Activated CD8-positive, alpha-beta T cell treated with anti-CD3 and anti-CD28 coated beads, Interleukin-2, amount 10 ng/mL, durations not matched to agents 7 days and 5 days (primary cell): ENCODE measurements around the gene XRN2. TPM values are rescaled to one million over a fixed set of nuclear protein-coding genes. Genes with fewer than 3 reads are reported as not detected.
"Not testable (repeated sequence)": the region's sequence is repeated elsewhere in the genome, so short reads cannot be mapped to it uniquely, and the experiment has no call there.

Experiments used
- ATAC-seq: fragments of 150-1000 bp; cut with Tn5 transposase; one replicate; pipeline ENCODE4 v1.10.0; 2021; ENCODE audit warnings: moderate library complexity
- CTCF ChIA-PET: fragments of 350-600 bp; sonication (Branson Sonifier 250); formaldehyde crosslinking; loops from one replicate; lab custom pipeline; 2021; ENCODE audit warnings: antibody characterized with exemption; lab: Charles Lee
- POLR2A ChIA-PET: fragments of 350-600 bp; sonication (Branson Sonifier 250); formaldehyde crosslinking; loops from one replicate; lab custom pipeline; 2021; ENCODE audit warnings: antibody characterized with exemption; lab: Charles Lee
- DNase-seq: peaks from one replicate; pipeline ENCODE4 v3.0.0-alpha.2; 2020
- H3K27ac Mint-ChIP-seq: one replicate; pipeline ENCODE4 v1.8.0; 2021; ENCODE audit warnings: mild to moderate bottlenecking, mixed read lengths
- H3K27me3 Mint-ChIP-seq: one replicate; pipeline ENCODE4 v1.8.0; 2021; ENCODE audit warnings: low read depth, mixed read lengths
- H3K36me3 Mint-ChIP-seq: one replicate; pipeline ENCODE4 v1.8.0; 2021; ENCODE audit warnings: low read depth, mixed read lengths
- H3K4me1 Mint-ChIP-seq: one replicate; pipeline ENCODE4 v1.8.0; 2021; ENCODE audit warnings: low read depth, mixed read lengths
- H3K4me3 Mint-ChIP-seq: one replicate; pipeline ENCODE4 v1.8.0; 2021; ENCODE audit warnings: mild to moderate bottlenecking, mixed read lengths
- H3K9me3 Mint-ChIP-seq: one replicate; pipeline ENCODE4 v1.8.0; 2022; ENCODE audit warnings: mixed read lengths; ENCODE audit not compliant: insufficient read depth
- total RNA-seq, 2 experiments: library from RNA; stranded (reverse); gene quantifications; one replicate each; pipeline ENCODE4 v1.2.3, GENCODE V29; 2021

The XRN2 gene
- total RNA-seq, 2 experiments from 2014 or later: 54.4 to 57.7 TPM

- ChIA-PET CTCF (interaction anchor here (1.3 kb wide), 1 partner anchor 121 kb away, joined by 6 read pairs; no protein-coding TSS in a partner anchor), POLR2A (no interaction called here)
- H3K36me3 Mint-ChIP-seq: peaks cover 34% of the 10 kb centered on the region
- H3K9me3 Mint-ChIP-seq: no peaks in the 10 kb centered on the region
- DNase-seq (no peak), ATAC-seq (no peak)
- peaks cover 10% of the 10 kb centered on the region for H3K4me1 Mint-ChIP-seq
- no peak overlapping the region for H3K4me3 Mint-ChIP-seq
- no peaks in the 10 kb centered on the region for H3K27me3 Mint-ChIP-seq
- H3K27ac Mint-ChIP-seq: no peak overlapping the region
These were observed 53.3 kb downstream of the XRN2 start for GRCh38 chr20:21356386-21356785.

- no peaks in the 10 kb centered on the region for H3K27me3 Mint-ChIP-seq
- peaks cover 12% of the 10 kb centered on the region for H3K4me1 Mint-ChIP-seq
- no peak overlapping the region for H3K27ac Mint-ChIP-seq
- ATAC-seq (no peak), DNase-seq (no peak)
- H3K4me3 Mint-ChIP-seq: no peak overlapping the region
- CTCF ChIA-PET: interaction anchor here (1.0 to 1.5 kb wide), 3 partner anchors 21 to 520 kb away, joined by 3 to 6 read pairs (median 4); no protein-coding TSS in a partner anchor
- no peaks in the 10 kb centered on the region for H3K9me3 Mint-ChIP-seq
- POLR2A ChIA-PET: no interaction called here
- peaks cover 41% of the 10 kb centered on the region for H3K36me3 Mint-ChIP-seq
These were observed 54.7 kb downstream of the XRN2 start for GRCh38 chr20:21357844-21358243.

- peaks cover 45% of the 10 kb centered on the region for H3K36me3 Mint-ChIP-seq
- POLR2A ChIA-PET: no interaction called here
- H3K4me3 Mint-ChIP-seq: no peak overlapping the region
- H3K9me3 Mint-ChIP-seq: no peaks in the 10 kb centered on the region
- CTCF ChIA-PET: no interaction called here
- DNase-seq: no peak
- H3K4me1 Mint-ChIP-seq: peaks cover 12% of the 10 kb centered on the region
- no peak overlapping the region for H3K27ac Mint-ChIP-seq
- no peak for ATAC-seq
- no peaks in the 10 kb centered on the region for H3K27me3 Mint-ChIP-seq
These were observed 55.6 kb downstream of the XRN2 start for GRCh38 chr20:21358737-21359136.

- no peak for ATAC-seq
- H3K27ac Mint-ChIP-seq: no peak overlapping the region
- H3K9me3 Mint-ChIP-seq: no peaks in the 10 kb centered on the region
- ChIA-PET CTCF (interaction anchor here (0.6 kb wide), 1 partner anchor 125 kb away, joined by 3 read pairs; no protein-coding TSS in a partner anchor), POLR2A (no interaction called here)
- DNase-seq: no peak
- peaks cover 12% of the 10 kb centered on the region for H3K4me1 Mint-ChIP-seq
- peaks cover 51% of the 10 kb centered on the region for H3K36me3 Mint-ChIP-seq
- H3K27me3 Mint-ChIP-seq: no peaks in the 10 kb centered on the region
- no peak overlapping the region for H3K4me3 Mint-ChIP-seq
These were observed 57.6 kb downstream of the XRN2 start for GRCh38 chr20:21360705-21361104.

- no peak overlapping the region for H3K27ac Mint-ChIP-seq
- H3K36me3 Mint-ChIP-seq: peaks cover 51% of the 10 kb centered on the region
- ATAC-seq: no peak
- POLR2A ChIA-PET: no interaction called here
- CTCF ChIA-PET: interaction anchor here (0.6 kb wide), 1 partner anchor 125 kb away, joined by 3 read pairs; no protein-coding TSS in a partner anchor
- H3K4me3 Mint-ChIP-seq: no peak overlapping the region
- H3K9me3 Mint-ChIP-seq: no peaks in the 10 kb centered on the region
- DNase-seq: no peak
- H3K27me3 Mint-ChIP-seq: no peaks in the 10 kb centered on the region
- peaks cover 12% of the 10 kb centered on the region for H3K4me1 Mint-ChIP-seq
These were observed 58.1 kb downstream of the XRN2 start for GRCh38 chr20:21361266-21361665.

- ChIA-PET POLR2A (no interaction called here), CTCF (interaction anchor here (1.2 to 1.5 kb wide), 2 partner anchors 129 to 141 kb away, joined by 3 to 7 read pairs; no protein-coding TSS in a partner anchor)
- Mint-ChIP-seq H3K36me3 (peaks cover 57% of the 10 kb centered on the region), H3K27ac (no peak overlapping the region), H3K9me3 (no peaks in the 10 kb centered on the region), H3K4me1 (peaks cover 12% of the 10 kb centered on the region), H3K27me3 (no peaks in the 10 kb centered on the region), H3K4me3 (no peak overlapping the region)
- DNase-seq (no peak), ATAC-seq (no peak)
These were observed 61.3 kb downstream of the XRN2 start for GRCh38 chr20:21364413-21364812.

- no peak overlapping the region for H3K27ac Mint-ChIP-seq
- no peak for DNase-seq
- H3K4me1 Mint-ChIP-seq: peaks cover 5% of the 10 kb centered on the region
- H3K4me3 Mint-ChIP-seq: no peak overlapping the region
- no peak for ATAC-seq
- POLR2A ChIA-PET: no interaction called here
- no peaks in the 10 kb centered on the region for H3K27me3 Mint-ChIP-seq
- no peaks in the 10 kb centered on the region for H3K9me3 Mint-ChIP-seq
- CTCF ChIA-PET: interaction anchor here (1.5 kb wide), 1 partner anchor 130 kb away, joined by 7 read pairs; no protein-coding TSS in a partner anchor
- H3K36me3 Mint-ChIP-seq: peaks cover 53% of the 10 kb centered on the region
These were observed 62.6 kb downstream of the XRN2 start for GRCh38 chr20:21365771-21366170.

GRCh38 chr20:21366273-21366672, 63.1 kb downstream of the XRN2 start:
- H3K4me3 Mint-ChIP-seq, H3K4me1 Mint-ChIP-seq, H3K27ac Mint-ChIP-seq, H3K27me3 Mint-ChIP-seq, CTCF ChIA-PET, DNase-seq, ATAC-seq, H3K9me3 Mint-ChIP-seq: not testable (repeated sequence)
- POLR2A ChIA-PET: interaction anchor here (0.5 kb wide), 1 partner anchor 9 kb away, joined by 3 read pairs; no protein-coding TSS in a partner anchor
- H3K36me3 Mint-ChIP-seq: peaks cover 53% of the 10 kb centered on the region

- ChIA-PET POLR2A (no interaction called here), CTCF (interaction anchor here (2.5 kb wide), 1 partner anchor 133 kb away, joined by 9 read pairs; no protein-coding TSS in a partner anchor)
- H3K4me3 Mint-ChIP-seq: no peak overlapping the region
- no peak overlapping the region for H3K27ac Mint-ChIP-seq
- H3K27me3 Mint-ChIP-seq: no peaks in the 10 kb centered on the region
- DNase-seq (no peak), ATAC-seq (no peak)
- no peaks in the 10 kb centered on the region for H3K4me1 Mint-ChIP-seq
- H3K9me3 Mint-ChIP-seq: no peaks in the 10 kb centered on the region
- peaks cover 44% of the 10 kb centered on the region for H3K36me3 Mint-ChIP-seq
These were observed 65.7 kb downstream of the XRN2 start for GRCh38 chr20:21368791-21369190.

- no peak overlapping the region for H3K4me3 Mint-ChIP-seq
- ChIA-PET POLR2A (no interaction called here), CTCF (no interaction called here)
- no peaks in the 10 kb centered on the region for H3K4me1 Mint-ChIP-seq
- H3K36me3 Mint-ChIP-seq: peaks cover 46% of the 10 kb centered on the region
- H3K27ac Mint-ChIP-seq: no peak overlapping the region
- no peaks in the 10 kb centered on the region for H3K9me3 Mint-ChIP-seq
- H3K27me3 Mint-ChIP-seq: no peaks in the 10 kb centered on the region
- no peak for ATAC-seq
- no peak for DNase-seq
These were observed 68.1 kb downstream of the XRN2 start for GRCh38 chr20:21371193-21371592.

GRCh38 chr20:21372016-21372415, 68.9 kb downstream of the XRN2 start:
- ATAC-seq: no peak
- POLR2A ChIA-PET: no interaction called here
- no peak for DNase-seq
- CTCF ChIA-PET: no interaction called here
- H3K36me3 Mint-ChIP-seq: peaks cover 43% of the 10 kb centered on the region
- no peaks in the 10 kb centered on the region for H3K9me3 Mint-ChIP-seq
- H3K4me1 Mint-ChIP-seq: no peaks in the 10 kb centered on the region
- H3K27ac Mint-ChIP-seq: no peak overlapping the region
- H3K4me3 Mint-ChIP-seq: no peak overlapping the region
- H3K27me3 Mint-ChIP-seq: no peaks in the 10 kb centered on the region

GRCh38 chr20:21373436-21373835, 70.3 kb downstream of the XRN2 start:
- no peak for DNase-seq
- Mint-ChIP-seq H3K9me3 (no peaks in the 10 kb centered on the region), H3K27ac (no peak overlapping the region), H3K36me3 (peaks cover 33% of the 10 kb centered on the region), H3K27me3 (no peaks in the 10 kb centered on the region), H3K4me3 (no peak overlapping the region), H3K4me1 (no peaks in the 10 kb centered on the region)
- ChIA-PET CTCF (no interaction called here), POLR2A (no interaction called here)
- no peak for ATAC-seq
